ENCODE results near the gene HDAC8. TPM values are rescaled to one million over a fixed set of nuclear protein-coding genes. Genes with fewer than 3 reads are reported as not detected.
A peak's percentile ranks its signal among the peaks of the same experiment; 100 is the strongest.

Gene HDAC8
- total RNA-seq, 6 experiments from 2014 or later: 14.4 to 20.7 (median 17.8) TPM

- H3K27me3 Mint-ChIP-seq (ENCODE audit: insufficient read depth): peaks cover 35% of the 10 kb centered on the region
Measured at GRCh38 chrX:72304877-72305276, 267.8 kb downstream of the HDAC8 start.

GRCh38 chrX:72301781-72302180 is 270.9 kb downstream of the HDAC8 start:
- H3K36me3 Mint-ChIP-seq (ENCODE audit: low read depth): no peaks in the 10 kb centered on the region
- H3K27me3 Mint-ChIP-seq (ENCODE audit: insufficient read depth): peaks cover 36% of the 10 kb centered on the region
- no peak for DNase-seq
- no peaks in the 10 kb centered on the region for H3K9me3 Mint-ChIP-seq
- H3K27ac Mint-ChIP-seq: no peak overlapping the region
- peaks cover 11% of the 10 kb centered on the region for H3K4me1 Mint-ChIP-seq (ENCODE audit: low read depth)
- no peak for TF ChIP-seq CTCF (IDR thresholded peaks at IDR 0.05)
- H3K4me3 Mint-ChIP-seq: no peak overlapping the region

More at GRCh38 chrX:72304877-72305276, 267.8 kb downstream of the HDAC8 start:
- DNase-seq: no peak
- Mint-ChIP-seq H3K9me3 (no peaks in the 10 kb centered on the region), H3K27ac (no peak overlapping the region), H3K4me3 (peak overlapping the region; percentile 42; the same call in 1 of the 2 replicates), H3K4me1 (ENCODE audit: low read depth) (peaks cover 5% of the 10 kb centered on the region), H3K36me3 (ENCODE audit: low read depth) (no peaks in the 10 kb centered on the region)
- no peak for TF ChIP-seq CTCF (IDR thresholded peaks at IDR 0.05)

GRCh38 chrX:72299891-72300630 is 272.6 kb downstream of the HDAC8 start:
- Mint-ChIP-seq H3K36me3 (ENCODE audit: low read depth) (no peaks in the 10 kb centered on the region), H3K27me3 (ENCODE audit: insufficient read depth) (peaks cover 33% of the 10 kb centered on the region), H3K4me3 (no peak overlapping the region), H3K9me3 (no peaks in the 10 kb centered on the region), H3K4me1 (ENCODE audit: low read depth) (peaks cover 11% of the 10 kb centered on the region), H3K27ac (no peak overlapping the region)
- TF ChIP-seq CTCF (IDR thresholded peaks at IDR 0.05): no peak
- DNase-seq: no peak

- H3K9me3 Mint-ChIP-seq: no peaks in the 10 kb centered on the region
- H3K4me3 Mint-ChIP-seq: no peak overlapping the region
- peaks cover 11% of the 10 kb centered on the region for H3K4me1 Mint-ChIP-seq (ENCODE audit: low read depth)
- no peak overlapping the region for H3K27ac Mint-ChIP-seq
- H3K36me3 Mint-ChIP-seq (ENCODE audit: low read depth): no peaks in the 10 kb centered on the region
- TF ChIP-seq CTCF (IDR thresholded peaks at IDR 0.05): peak; percentile 48
- peaks cover 30% of the 10 kb centered on the region for H3K27me3 Mint-ChIP-seq (ENCODE audit: insufficient read depth)
- DNase-seq: peak; percentile 5
Measured at GRCh38 chrX:72297953-72298730, 274.5 kb downstream of the HDAC8 start.

- H3K27ac Mint-ChIP-seq: no peak overlapping the region
- no peak for TF ChIP-seq CTCF (IDR thresholded peaks at IDR 0.05)
- peaks cover 11% of the 10 kb centered on the region for H3K4me1 Mint-ChIP-seq (ENCODE audit: low read depth)
- no peak for DNase-seq
- no peaks in the 10 kb centered on the region for H3K9me3 Mint-ChIP-seq
- H3K36me3 Mint-ChIP-seq (ENCODE audit: low read depth): no peaks in the 10 kb centered on the region
- peaks cover 26% of the 10 kb centered on the region for H3K27me3 Mint-ChIP-seq (ENCODE audit: insufficient read depth)
- H3K4me3 Mint-ChIP-seq: no peak overlapping the region
Measured at GRCh38 chrX:72296991-72297390, 275.7 kb downstream of the HDAC8 start.
